HG02763 (cell line): ENCODE results near the gene ARHGAP9.
"Not testable (repeated sequence)": the region's sequence is repeated elsewhere in the genome, so short reads cannot be mapped to it uniquely, and the experiment has no call there.

Source experiments
- ATAC-seq: cut with Tn5 transposase; IDR thresholded peaks from one replicate; pipeline ENCODE4 v1.9.1; 2021; ENCODE audit warnings: mild to moderate bottlenecking, moderate library complexity; ENCODE audit not compliant: unreplicated experiment

Gene ARHGAP9

GRCh38 chr12:57459055-57459749 is 20.5 kb downstream of the ARHGAP9 start:
- peak; percentile 52 for ATAC-seq

GRCh38 chr12:57458665-57459054 is 21.0 kb downstream of the ARHGAP9 start:
- no peak for ATAC-seq

GRCh38 chr12:57456737-57457490 is 22.8 kb downstream of the ARHGAP9 start:
- no peak for ATAC-seq

- no peak for ATAC-seq
These were observed 23.4 kb downstream of the ARHGAP9 start for GRCh38 chr12:57456145-57456700.

GRCh38 chr12:57455374-57456144 is 24.1 kb downstream of the ARHGAP9 start:
- no peak for ATAC-seq

- ATAC-seq: no peak
These were observed 24.9 kb downstream of the ARHGAP9 start, which contains the start of gene INHBE for GRCh38 chr12:57454566-57455373. Gene INHBE, plus strand, starts transcription at chr12:57455307. Its CDS starts 230 bp downstream, at chr12:57455537.

- ATAC-seq: no peak
These were observed 25.5 kb downstream of the ARHGAP9 start for GRCh38 chr12:57454213-57454565.

GRCh38 chr12:57452937-57453509 is 26.6 kb downstream of the ARHGAP9 start:
- ATAC-seq: no peak

- no peak for ATAC-seq
These were observed 27.3 kb downstream of the ARHGAP9 start for GRCh38 chr12:57452181-57452936.

GRCh38 chr12:57451233-57451778 is 28.4 kb downstream of the ARHGAP9 start:
- no peak for ATAC-seq

- no peak for ATAC-seq
These were observed 29.6 kb downstream of the ARHGAP9 start for GRCh38 chr12:57450057-57450456.

- ATAC-seq: no peak
These were observed 30.3 kb downstream of the ARHGAP9 start for GRCh38 chr12:57449375-57449774.

- no peak for ATAC-seq
These were observed 31.0 kb downstream of the ARHGAP9 start for GRCh38 chr12:57448669-57449068.

GRCh38 chr12:57446292-57446960 is 33.2 kb downstream of the ARHGAP9 start:
- no peak for ATAC-seq

- no peak for ATAC-seq
These were observed 34.9 kb downstream of the ARHGAP9 start for GRCh38 chr12:57444744-57445143.

- ATAC-seq: not testable (repeated sequence)
These were observed 35.3 kb downstream of the ARHGAP9 start for GRCh38 chr12:57444337-57444736.

- no peak for ATAC-seq
These were observed 37.7 kb downstream of the ARHGAP9 start for GRCh38 chr12:57441846-57442427.

GRCh38 chr12:57441393-57441792 is 38.3 kb downstream of the ARHGAP9 start:
- ATAC-seq: not testable (repeated sequence)
